AML-193 (cell line): ENCODE results near the gene NLRP1.
"Not testable (repeated sequence)": the region's sequence is repeated elsewhere in the genome, so short reads cannot be mapped to it uniquely, and the experiment has no call there.

ENCODE experiments used
- DNase-seq, 2 experiments: peaks; one replicate each; lab custom pipeline; 2025; lab: John Stamatoyannopoulos, UW

The NLRP1 gene

DNA sequence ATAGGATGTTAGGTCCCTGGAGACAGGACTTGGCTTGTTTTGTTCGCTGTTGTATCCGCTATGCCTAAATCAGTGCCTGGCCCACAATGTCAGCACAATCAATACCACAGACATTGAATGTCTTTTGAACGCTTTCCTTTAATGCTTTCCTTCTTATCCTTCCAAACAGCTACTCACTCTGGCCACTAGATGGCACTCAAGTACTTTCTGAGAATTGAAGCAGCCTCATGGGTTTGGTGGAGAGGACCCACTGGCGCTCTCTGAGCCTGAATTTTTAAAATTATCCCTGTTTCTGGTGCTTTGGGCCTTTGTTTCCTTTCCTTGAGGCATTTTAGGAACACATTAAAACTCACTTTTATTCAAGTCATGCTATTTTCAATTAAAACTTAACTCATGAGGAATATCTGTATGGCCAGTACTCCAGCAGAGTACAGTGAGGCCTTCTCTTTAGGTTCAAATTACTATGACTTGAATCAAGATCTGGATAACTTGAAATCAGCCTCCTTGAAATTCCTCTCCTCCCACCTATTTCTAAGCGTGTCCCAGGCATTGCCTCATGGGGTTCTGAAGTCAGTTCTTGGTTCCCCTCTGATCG is 3.2 kb upstream of the NLRP1 start:
- DNase-seq: peak; percentile 25 to 37

DNA sequence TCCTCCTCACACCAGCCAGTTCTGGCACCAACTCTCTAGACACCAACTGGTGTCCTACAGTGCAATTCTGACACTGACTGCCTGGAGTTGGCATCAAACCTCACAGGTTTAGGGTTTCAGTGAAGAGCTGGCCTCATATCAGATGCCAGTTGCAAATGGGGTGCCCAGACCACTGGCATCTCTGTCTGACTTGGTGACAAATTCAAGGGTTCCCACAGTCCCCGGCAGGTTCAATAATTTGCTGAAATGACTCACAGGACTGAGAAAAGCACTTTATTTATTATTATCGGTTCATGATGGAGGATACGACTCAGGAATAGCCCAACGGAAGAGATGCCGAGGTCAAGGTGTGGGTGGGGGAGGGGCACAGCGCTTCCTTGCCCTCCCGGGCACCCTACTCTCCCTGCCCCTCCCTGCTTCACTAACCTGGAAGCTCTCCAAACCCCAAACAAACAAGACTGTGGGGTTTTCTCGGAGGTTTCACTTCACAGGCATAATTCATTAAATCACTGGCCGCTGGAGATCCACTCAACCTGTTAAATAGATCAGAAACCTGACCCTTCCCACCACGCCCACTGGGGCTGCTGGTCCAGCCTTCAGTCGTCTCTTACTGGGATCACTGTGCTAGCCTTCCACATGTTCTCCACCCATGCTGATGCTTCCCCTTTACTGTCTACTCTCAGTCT is 1.7 kb upstream of the NLRP1 start:
- DNase-seq: no peak

DNA sequence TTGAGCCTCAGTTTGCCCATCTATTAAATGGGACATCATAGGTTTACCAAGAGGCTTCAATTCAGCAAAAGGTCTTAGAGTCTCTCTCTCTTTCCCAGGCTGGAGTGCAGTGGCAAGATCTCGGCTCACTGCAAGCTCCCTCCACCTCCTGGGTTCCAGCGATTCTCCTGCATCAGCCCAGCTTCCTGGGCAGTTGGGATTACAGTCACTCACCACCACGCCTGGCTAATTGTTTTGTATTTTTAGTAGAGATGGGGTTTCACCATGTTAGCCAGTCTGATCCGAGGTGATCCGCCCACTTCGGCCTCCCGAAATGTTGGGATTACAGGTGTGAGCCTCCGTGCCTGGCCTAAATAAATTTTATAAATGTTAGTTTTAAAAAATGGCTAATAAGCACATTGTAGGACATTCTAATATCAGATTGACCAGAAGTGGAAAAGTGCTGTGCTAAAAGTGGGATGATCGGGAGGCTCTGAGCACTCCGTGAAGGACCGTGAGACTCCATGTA is 1.0 kb upstream of the NLRP1 start:
- no peak for DNase-seq

DNA sequence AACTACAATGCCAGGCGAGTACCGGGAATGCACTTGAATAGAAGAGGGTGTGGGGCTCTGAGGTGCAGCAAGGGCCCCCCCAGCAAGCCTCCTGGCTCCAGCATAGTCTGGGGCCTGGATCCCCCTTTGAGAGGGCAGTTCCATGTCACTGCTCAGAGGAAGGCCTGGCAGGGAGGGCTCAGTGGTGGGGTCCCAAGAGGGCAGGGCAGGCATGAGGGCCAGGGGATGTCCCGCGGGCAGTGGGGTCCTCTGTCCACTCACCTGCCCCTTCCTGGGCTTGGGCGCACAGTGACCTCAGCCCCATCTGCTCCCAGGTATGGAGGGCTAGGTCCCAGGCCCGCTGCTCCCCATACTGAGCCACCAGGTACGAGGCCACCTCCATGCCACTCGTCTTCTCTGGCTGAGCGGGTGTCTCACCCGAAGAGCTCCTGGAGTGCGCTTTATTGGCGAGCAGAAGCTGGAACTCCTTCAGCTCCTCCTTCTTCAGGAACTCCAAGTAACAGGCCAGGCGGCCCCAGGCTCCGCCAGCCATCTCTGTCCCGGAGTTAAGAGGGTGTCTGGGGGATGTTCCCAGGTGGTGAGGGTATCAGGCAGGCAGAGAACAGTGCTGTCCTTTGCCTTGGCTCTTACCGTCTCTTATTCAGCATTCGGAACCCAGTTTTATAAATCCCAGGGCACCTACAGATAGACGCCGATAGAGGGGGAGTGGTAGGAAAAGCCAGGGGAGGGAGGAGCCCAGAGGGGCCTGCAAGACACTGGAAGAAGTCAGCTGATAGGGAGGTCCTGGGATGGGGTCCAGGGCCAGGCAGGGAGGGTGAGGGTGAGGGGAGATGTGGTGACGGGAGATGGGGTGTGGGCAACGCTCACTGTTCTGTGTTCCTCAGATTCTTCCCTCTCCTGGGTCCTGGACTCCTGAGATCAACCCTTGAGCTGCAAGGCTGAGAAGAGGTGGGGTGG is 605 bp downstream of the NLRP1 start:
- no peak for DNase-seq

DNA sequence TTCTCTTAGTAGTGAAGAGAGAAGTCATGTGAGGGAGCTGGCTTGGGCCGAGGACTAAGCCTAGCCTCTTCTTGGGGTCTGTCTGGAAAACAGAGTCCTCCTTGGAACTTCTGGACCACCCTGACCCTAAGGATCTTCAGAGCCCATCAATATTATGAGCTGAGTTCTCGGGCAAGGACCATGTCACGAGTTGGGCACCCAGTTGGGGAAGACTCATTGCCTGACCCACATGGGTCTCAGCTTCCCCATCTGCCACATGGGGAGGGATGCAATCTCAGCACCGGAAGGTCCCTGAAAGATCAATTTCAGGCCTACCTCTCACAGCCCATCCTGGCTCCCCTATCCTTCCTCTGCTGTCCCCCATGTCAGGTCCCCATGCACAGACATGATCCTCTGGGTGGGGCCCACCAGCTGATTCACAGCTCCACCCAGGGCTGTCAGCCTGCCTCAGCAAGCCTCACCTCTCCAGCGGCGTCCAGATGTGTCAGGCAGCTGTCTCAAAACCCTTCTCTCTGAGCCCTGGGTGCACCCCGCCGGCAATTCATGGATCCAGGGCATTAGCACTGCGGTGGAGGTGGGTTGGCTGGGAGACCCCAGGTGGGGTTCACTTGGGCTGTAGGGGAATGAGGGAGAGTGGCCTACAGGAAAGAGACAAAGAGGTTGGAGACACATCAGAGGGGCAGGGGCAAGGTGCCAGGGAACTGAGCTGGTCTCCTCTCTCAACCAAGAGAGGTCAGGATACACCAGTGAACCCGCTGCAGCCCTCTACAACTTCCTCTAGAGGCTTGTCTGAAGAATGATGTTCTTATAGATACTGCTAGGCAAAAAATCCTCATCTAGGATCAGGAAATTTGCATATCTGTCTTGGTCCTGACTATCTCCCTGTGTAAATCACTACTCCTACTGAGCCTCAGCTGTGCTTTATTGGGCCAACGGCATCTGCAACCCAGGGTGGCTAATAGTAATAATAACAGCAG is 1.8 kb downstream of the NLRP1 start:
- DNase-seq: no peak

DNA sequence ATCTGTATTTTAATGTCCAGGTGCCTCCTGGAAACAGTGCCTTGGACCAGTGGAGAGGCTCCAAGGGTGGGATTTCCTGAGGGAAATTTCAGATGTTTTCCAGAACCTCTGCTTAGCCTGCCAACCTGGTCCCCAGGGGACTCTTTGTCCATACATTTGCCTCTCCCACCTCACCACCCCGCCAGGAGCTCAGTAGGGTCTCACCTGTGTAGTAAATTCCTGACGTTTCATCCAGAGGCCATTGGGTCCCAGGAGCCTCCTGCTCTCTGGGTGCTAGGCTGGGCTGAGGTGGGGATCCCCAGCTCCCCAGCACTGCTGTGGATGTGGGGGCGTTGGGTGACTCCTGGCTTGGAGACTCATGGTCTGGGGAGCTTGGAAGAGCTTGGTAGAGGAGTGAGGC is 2.7 kb downstream of the NLRP1 start:
- no peak for DNase-seq

DNA sequence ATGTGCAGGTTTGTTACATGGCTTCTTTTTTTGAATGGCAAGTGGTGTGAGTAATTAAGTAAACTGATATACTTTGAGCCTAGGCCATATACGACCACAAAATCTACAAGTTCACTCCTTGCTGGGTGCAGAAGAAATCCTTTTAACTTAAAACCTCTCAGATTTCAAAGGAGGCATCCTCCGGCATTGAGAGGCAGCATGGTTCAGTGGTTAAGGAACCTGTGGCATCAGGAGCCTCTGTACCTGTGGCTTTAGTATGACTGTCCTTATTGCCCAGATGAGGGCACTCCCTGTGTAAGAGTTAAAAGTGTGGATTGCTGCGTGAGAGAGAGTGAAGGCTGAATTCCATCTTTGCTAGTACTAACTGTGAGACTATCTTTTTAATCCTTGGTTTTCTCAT is 3.3 kb downstream of the NLRP1 start:
- no peak for DNase-seq

DNA sequence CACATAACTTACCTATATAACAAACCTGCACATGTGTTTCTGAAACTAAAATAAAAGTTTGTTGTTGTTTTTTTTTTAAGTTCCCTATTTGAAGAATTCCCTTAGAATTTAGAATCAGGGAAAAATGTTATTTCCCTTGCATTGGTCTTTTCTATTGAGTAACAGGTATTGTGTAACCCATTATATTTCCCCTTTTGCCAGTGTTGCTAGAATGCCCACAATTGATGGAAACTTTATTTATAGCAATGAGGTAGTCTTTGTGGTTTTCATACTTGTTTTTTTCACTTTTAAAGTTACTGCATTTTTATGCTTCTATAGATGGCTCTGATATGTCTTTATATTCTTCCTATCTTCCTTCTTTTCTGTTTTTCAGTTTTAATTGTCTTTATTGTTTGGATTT is 3.9 kb downstream of the NLRP1 start:
- peak; percentile 27 to 31 for DNase-seq

DNA sequence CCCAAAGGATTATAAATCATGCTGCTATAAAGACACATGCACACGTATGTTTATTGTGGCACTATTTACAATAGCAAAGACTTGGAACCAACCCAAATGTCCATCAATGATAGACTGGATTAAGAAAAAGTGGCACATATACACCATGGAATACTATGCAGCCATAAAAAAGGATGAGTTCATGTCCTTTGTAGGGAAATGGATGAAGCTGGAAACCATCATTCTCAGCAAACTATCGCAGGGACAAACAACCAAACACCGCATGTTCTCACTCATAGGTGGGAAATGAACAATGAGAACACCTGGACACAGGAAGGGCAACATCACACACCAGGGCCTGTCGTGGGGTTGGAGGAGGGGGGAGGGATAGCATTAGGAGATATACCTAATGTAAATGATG is 5.5 kb downstream of the NLRP1 start:
- not testable (repeated sequence) for DNase-seq

DNA sequence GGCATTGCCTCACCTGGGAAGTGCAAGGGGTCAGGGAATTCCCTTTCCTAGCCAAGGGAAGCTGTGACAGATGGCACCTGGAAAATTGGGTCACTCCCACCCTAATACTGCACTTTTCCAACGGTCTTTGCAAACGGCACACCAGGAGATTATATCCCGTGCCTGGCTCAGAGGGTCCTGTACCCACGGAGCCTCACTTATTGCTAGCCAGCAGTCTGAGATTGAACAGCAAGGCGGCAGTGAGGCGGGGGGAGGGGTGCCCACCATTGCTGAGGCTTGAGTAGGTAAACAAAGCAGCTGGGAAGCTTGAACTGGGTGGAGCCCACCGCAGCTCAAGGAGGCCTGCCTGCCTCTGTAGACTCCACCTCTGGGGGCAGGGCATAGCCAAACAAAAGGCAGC is 11.3 kb downstream of the NLRP1 start:
- DNase-seq: not testable (repeated sequence)

DNA sequence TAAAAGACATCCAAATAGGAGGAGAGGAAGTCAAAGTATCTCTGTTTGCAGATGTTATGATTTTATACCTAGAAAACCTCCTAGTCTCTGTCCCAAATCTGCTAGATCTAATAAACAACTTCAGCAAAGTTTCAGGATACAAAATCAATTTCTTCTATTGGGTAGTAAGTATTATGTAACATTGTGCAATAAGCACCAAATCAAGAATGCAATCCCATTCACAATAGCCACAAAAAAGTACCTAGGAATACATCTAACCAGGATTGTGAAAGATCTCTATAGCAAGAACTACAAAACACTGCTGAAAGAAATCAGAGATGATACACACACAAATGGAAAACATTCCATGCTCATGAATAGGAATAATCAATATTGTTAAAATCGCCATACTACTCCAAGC is 13.0 kb downstream of the NLRP1 start:
- DNase-seq: no peak

DNA sequence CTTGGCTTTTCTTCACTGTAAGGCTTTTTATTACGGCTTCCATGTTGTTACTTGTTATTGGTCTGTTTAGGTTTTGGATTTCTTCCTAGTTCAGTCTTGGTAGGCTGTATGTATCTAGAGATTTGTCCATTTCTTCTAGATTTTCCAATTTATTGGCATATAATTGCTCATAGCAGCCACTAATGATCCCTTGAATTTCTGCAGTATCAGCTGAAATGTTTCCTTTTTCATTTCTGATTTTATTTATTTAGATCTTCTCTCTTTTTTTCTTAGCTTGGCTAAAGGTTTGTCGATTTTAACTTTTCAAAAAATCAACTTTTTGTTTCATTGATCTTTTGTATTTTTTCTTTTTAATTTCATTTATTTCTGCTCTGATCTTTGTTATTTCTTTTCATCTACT is 18.5 kb downstream of the NLRP1 start:
- DNase-seq: no peak

DNA sequence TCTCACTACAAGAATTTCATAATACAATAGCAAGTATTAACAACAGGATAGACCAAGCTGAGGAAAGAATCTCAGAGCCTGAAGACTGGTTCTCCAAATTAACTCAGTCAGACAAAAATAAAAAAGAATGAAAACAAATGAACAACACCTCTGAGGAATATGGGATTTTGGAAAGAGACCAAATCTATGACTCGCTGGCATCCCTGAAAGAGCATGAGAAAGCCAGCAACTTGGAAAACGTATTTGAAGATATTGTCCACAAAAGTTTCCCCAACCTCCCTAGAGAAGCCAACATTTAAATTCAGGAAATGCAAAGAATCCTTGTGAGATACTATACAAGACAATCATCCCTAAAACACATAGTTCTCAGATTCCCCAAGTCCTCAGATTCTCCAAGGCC is 20.9 kb downstream of the NLRP1 start:
- DNase-seq: no peak

DNA sequence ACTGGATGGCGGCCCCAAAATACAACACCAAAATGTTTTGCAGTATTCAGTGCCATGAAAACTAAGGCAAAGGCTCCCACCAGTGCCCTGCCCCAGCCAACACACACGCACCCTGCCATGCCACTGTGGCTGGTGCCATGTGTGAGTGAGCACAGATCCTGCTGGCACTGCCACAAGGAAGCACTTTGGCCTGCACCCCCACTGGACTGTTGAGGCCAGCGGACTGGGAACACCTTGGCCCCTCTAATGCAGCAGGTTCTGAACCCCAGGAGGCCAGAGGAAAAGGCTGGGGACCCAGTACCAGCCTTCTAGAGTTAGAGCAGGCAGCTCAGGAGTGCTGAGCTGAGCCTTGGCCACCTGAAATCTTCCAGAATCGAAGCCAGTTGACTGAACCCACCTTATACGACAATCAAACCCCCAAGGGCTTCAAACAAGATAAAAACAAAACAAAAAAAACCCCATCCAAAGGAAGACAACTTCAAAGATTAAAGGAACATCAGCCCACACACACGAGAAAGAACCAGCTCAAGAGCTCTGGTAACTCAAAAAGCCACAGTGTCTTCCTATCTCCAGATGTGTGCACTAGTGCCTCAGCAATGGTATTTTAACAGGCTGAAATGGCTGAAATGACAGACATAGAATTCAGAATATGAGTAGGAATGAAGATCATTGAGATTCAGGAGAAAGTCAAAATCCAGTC is 21.5 kb downstream of the NLRP1 start:
- DNase-seq: no peak

DNA sequence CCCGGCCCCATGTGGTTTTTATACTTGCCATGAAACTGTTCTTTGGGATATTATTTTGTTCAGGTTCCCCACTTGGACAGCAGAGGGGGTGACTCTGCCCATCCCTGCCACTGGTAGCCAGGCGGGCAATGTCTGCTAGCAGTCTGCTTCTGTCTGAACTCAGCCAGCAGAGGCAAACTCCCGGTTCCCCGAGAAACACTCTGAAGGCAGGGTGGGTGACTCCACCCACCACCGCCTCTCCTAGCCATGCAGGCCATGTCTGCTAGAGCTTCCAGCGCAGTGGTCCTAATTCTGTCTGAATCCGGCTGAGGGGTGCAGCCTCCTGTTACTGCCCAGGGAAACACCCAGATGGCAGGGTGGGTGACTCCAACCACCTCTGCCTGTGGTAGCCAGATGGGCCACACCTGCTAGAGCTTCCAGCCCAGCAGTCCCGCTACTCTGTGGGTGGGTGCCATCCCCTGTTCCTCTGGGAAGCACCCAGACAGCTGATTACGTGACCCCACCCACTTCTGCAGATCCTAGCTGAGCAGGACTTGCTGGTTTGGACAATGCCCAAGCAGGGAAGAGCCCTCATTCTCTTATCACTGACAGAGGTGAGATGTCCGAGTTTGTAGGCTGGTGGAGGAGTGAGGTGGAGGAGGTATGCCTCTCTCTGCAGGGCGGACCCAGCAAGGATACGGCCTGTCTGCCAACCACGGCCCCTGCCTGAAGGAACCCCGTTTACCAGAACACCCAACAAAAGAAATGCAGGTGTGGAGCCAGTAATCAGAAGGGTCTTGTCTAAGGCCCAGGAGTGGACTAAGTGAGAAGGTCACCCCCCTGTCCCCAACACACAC is 22.4 kb downstream of the NLRP1 start:
- no peak for DNase-seq

DNA sequence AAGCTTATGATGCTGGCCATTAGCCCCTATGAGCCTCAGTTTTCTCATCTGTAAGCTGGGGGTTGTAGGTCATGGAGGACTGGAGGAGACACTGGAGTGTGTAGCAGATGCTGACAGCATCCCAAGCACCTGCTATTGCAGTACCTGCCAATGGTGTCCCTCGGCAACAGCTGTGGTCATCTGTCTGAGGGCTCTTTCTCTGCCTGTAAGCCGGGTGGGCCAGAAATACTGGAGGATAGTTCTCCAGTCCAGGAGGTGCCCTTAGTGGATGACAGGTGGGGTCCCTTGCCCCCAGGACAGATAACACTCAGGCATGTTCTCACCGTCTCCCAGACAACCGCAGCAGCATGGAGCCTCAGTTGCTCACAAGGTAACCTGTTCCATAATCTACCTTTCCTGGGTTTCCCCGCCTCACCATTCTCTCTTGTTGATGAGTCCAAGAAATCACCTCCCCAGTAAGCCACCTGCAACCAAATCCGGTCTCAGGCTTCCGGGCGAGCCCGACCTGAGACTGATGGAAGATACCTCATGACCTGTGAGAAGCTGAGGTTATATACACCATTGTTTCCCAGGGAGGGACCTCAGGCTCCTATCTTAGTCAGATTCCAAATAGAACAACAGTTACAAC is 23.8 kb downstream of the NLRP1 start:
- no peak for DNase-seq

DNA sequence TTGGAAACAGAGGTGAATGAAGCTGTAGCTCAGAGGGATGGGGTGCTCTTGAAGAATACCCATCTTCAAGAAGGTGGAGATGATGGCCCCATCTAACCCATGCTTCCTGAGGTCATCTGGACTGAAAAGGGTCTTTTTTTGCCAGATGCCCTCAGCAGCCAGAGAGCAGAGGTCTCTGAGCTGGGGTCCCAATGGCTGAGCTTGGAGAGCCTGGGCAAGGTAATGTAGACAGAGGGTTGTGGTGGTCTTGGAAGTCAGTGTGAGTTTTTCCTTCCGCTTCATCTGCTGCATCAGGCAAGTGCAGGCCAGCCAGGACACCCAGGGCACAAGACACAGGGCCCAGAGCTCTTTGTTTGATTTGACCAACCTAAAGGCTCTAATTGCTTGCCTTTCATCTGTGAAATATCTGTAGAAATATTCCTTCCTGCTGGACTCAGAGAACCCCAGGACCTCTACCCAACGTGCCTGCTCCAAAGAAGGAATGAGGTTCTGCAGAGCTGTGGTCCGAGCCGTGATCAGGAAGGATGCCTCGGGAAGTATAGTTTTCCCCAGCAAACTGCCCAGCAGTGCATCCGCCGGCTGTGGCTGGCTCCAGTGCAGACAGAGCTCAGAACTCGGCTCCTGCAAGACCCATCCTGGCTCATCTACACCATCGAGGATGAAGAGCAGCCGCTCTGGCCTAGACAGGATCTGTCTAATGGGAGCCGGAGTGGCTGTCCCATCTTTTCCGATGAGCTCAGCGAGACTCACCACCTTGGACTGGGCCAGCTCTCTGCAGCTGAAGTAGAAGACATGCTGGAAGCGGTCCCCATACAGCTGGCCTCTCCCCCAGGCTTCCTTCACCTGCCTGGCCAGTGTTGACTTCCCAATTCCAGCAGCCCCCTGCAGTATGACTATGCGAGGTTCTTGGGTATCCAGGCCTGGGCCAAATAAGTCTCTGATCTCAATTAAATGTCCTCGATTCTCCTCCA is 25.2 kb downstream of the NLRP1 start:
- no peak for DNase-seq

DNA sequence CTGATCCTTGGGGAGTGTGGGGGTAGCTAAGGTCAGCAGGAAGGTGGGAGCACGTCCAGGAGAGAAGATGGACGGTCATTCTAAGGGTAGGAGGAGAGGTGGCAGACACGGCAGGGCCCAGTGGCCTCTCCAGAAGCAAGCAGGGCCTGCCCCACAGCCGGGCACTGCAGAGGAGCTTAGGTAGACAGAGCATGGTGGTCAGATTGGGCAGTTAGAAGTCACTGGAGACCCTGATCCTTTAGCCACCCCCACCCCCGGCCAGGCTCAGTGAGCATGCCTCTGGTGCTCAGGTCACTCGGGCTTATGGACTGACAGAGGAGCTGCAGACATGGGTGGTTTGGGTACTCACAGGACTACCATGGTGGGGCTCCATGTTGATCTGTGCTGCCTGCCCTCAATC is 26.3 kb downstream of the NLRP1 start:
- no peak for DNase-seq
